ENCODE measurements around the gene ZNF331.

The ZNF331 gene

GRCh38 chr19:53530622-53531021 lies 7.3 kb upstream of the ZNF331 start:
- no peak overlapping the region for H3K4me2 ChIP-seq (ENCODE audit: low read depth, low read length, poor library complexity, severe bottlenecking)
- peaks cover 3% of the 10 kb centered on the region; the same call in 1 of the 2 replicates for H3K9me3 ChIP-seq (ENCODE audit: insufficient read depth, low read length)
- H3K9me2 ChIP-seq (replicated peaks; ENCODE audit: insufficient read depth, low read length) = no peaks in the 10 kb centered on the region
- H3K9ac ChIP-seq (ENCODE audit: low read length) = no peak overlapping the region
- 0 out of 2 replicates have a peak, but pooled peaks cover 3% of the 10 kb centered on the region for H3K36me3 ChIP-seq (ENCODE audit: low read length)
- TF ChIP-seq, protein P1, sequence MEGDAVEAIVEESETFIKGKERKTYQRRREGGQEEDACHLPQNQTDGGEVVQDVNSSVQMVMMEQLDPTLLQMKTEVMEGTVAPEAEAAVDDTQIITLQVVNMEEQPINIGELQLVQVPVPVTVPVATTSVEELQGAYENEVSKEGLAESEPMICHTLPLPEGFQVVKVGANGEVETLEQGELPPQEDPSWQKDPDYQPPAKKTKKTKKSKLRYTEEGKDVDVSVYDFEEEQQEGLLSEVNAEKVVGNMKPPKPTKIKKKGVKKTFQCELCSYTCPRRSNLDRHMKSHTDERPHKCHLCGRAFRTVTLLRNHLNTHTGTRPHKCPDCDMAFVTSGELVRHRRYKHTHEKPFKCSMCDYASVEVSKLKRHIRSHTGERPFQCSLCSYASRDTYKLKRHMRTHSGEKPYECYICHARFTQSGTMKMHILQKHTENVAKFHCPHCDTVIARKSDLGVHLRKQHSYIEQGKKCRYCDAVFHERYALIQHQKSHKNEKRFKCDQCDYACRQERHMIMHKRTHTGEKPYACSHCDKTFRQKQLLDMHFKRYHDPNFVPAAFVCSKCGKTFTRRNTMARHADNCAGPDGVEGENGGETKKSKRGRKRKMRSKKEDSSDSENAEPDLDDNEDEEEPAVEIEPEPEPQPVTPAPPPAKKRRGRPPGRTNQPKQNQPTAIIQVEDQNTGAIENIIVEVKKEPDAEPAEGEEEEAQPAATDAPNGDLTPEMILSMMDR (IDR thresholded peaks at IDR 0.05; ENCODE audit: insufficient read depth, low read length, poor library complexity, severe bottlenecking) = no peak
- no peak for TF ChIP-seq EZH2phosphoT487 (conservative IDR thresholded peaks at IDR 0.05; ENCODE audit: low read length)
- H3F3A ChIP-seq (ENCODE audit: insufficient read depth) = no peaks in the 10 kb centered on the region
- H2AFZ ChIP-seq (ENCODE audit: low read depth, low read length, severe bottlenecking) = no peak overlapping the region
- no peak overlapping the region for H3K27ac ChIP-seq (ENCODE audit: low read depth, low read length)
- no peaks in the 10 kb centered on the region for H3K27me3 ChIP-seq (ENCODE audit: low read length)
- H4K20me1 ChIP-seq (ENCODE audit: low read depth, low read length) = no peaks in the 10 kb centered on the region
- H3K79me2 ChIP-seq (ENCODE audit: insufficient read depth, low read length) = no peaks in the 10 kb centered on the region
- no peak overlapping the region for H3K4me3 ChIP-seq (ENCODE audit: insufficient read depth, low read length, poor library complexity, severe bottlenecking)

DNA sequence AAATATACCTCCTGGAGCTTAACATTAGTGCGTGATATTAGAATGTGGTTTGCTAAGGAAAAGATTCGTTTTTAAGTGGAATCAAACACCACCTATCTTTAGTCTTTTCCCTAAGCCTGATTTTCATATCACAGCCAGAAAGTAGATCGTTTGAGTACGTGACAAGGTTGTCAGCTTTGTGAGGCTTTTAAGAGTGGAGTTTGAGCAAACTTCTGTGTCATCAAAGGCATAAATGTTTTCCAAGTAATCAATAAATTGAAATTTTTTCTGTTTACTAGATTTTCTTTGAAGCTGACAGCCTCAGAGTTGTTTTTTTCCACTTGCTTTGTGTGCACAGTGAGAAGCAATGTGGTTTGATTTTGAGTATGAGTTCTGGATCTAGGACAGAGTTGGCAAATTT lies 6.5 kb upstream of the ZNF331 start:
- H3K27me3 ChIP-seq (ENCODE audit: low read length) = no peaks in the 10 kb centered on the region
- H3F3A ChIP-seq (ENCODE audit: insufficient read depth) = no peaks in the 10 kb centered on the region
- no peaks in the 10 kb centered on the region for H3K79me2 ChIP-seq (ENCODE audit: insufficient read depth, low read length)
- H4K20me1 ChIP-seq (ENCODE audit: low read depth, low read length) = no peaks in the 10 kb centered on the region
- H3K9me2 ChIP-seq (replicated peaks; ENCODE audit: insufficient read depth, low read length) = no peaks in the 10 kb centered on the region
- no peak overlapping the region for H2AFZ ChIP-seq (ENCODE audit: low read depth, low read length, severe bottlenecking)
- no peak overlapping the region for H3K4me3 ChIP-seq (ENCODE audit: insufficient read depth, low read length, poor library complexity, severe bottlenecking)
- TF ChIP-seq, protein P1 (IDR thresholded peaks at IDR 0.05; ENCODE audit: insufficient read depth, low read length, poor library complexity, severe bottlenecking) = no peak
- no peak for TF ChIP-seq EZH2phosphoT487 (conservative IDR thresholded peaks at IDR 0.05; ENCODE audit: low read length)
- H3K9me3 ChIP-seq (ENCODE audit: insufficient read depth, low read length) = no peaks in the 10 kb centered on the region
- H3K36me3 ChIP-seq (ENCODE audit: low read length) = no peaks in the 10 kb centered on the region
- no peak overlapping the region for H3K27ac ChIP-seq (ENCODE audit: low read depth, low read length)
- H3K4me2 ChIP-seq (ENCODE audit: low read depth, low read length, poor library complexity, severe bottlenecking) = no peak overlapping the region
- no peak overlapping the region for H3K9ac ChIP-seq (ENCODE audit: low read length)

DNA sequence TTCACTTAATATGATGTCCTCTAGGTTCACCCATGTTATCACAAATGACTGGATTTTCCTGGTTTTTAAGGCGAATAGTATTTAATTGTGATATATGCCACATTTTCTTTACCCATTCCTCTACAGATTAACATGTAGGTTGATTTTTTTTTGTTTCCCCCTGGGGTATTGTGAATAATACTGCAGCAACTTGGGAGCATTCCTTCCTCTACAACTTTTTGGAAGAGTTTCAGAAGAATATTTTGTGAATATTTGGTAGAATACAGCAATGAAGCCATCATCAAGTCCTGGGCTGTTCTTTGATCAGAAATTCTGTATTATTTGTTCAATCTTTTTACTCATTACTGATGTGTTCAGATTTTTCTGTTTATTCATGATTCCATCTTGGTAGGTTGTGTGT lies 5.6 kb upstream of the ZNF331 start:
- Histone ChIP-seq H2AFZ (ENCODE audit: low read depth, low read length, severe bottlenecking) (no peak overlapping the region), H3K9me2 (replicated peaks; ENCODE audit: insufficient read depth, low read length) (no peaks in the 10 kb centered on the region), H3F3A (ENCODE audit: insufficient read depth) (no peaks in the 10 kb centered on the region), H3K36me3 (ENCODE audit: low read length) (no peaks in the 10 kb centered on the region), H3K9me3 (ENCODE audit: insufficient read depth, low read length) (no peaks in the 10 kb centered on the region), H3K4me3 (ENCODE audit: insufficient read depth, low read length, poor library complexity, severe bottlenecking) (no peak overlapping the region), H3K79me2 (ENCODE audit: insufficient read depth, low read length) (no peaks in the 10 kb centered on the region), H3K4me2 (ENCODE audit: low read depth, low read length, poor library complexity, severe bottlenecking) (no peak overlapping the region), H4K20me1 (ENCODE audit: low read depth, low read length) (no peaks in the 10 kb centered on the region), H3K9ac (ENCODE audit: low read length) (no peak overlapping the region), H3K27me3 (ENCODE audit: low read length) (no peaks in the 10 kb centered on the region), H3K27ac (ENCODE audit: low read depth, low read length) (no peak overlapping the region)
- no peak for TF ChIP-seq EZH2phosphoT487 (conservative IDR thresholded peaks at IDR 0.05; ENCODE audit: low read length)
- TF ChIP-seq, protein P1 (IDR thresholded peaks at IDR 0.05; ENCODE audit: insufficient read depth, low read length, poor library complexity, severe bottlenecking) = no peak

All from SU-DHL-6 (cell line).